NCI-H1417 treated with DMSO at 0.1 percent for 48 hours (cell line): ENCODE data around the gene ATG4D.
A peak's percentile ranks its signal among the peaks of the same experiment; 100 is the strongest.
"Not testable (repeated sequence)": the region's sequence is repeated elsewhere in the genome, so short reads cannot be mapped to it uniquely, and the experiment has no call there.

Experiments
- DNase-seq: peaks from one replicate; lab custom pipeline; 2025; lab: John Stamatoyannopoulos, UW

Gene ATG4D

DNA sequence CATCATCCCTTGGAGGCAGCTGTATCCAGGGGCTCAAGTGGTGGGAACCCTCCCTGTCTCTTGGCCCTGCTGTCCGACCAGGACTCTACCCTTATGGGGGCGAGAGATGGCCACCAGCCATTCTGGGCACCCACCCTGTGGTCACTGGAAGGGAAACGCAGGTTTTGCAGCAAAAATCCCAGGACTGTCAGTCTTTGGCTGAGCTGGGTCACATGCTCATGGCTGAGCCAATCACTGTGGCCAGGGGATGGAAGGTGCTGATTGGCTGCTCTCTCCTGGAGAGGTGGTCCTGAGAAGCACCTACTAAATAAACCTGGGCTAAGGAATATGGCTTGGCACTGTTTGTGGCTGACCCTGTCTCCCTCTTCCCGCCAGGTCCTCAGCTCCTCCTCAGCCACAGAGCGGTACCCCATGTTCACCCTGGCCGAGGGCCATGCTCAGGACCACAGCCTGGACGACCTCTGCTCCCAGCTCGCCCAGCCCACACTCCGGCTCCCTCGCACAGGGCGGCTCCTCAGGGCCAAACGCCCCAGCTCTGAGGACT is 8.9 kb downstream of the ATG4D start:
- no peak for DNase-seq

DNA sequence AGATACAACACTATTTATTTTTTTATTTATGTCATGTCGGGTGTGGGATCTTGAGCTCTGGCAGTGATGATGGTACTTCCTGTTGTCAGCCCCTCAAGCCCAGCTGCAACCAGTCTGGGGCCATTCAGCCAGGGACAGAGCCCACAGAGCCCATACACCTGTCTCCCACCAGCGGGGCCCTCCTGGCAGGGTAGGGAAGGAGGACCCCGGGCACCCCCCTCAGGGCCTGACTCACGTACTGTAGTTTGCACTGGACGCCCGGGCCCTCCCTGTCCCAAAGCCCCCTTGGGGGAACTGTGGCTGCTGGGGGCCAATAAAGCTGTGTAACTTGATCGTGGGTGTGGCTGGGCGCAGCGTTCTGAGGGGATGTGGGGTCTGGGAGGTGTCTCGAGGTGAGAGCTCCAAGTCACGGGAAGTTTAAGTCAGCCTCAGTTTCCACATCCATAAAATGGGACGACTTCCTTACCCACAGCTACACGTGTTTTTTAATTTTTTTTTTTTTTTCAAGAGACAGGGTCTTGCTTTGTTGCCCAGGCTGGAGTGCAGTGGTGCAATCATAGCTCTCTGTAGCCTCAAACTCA is 9.5 kb downstream of the ATG4D start:
- no peak for DNase-seq

DNA sequence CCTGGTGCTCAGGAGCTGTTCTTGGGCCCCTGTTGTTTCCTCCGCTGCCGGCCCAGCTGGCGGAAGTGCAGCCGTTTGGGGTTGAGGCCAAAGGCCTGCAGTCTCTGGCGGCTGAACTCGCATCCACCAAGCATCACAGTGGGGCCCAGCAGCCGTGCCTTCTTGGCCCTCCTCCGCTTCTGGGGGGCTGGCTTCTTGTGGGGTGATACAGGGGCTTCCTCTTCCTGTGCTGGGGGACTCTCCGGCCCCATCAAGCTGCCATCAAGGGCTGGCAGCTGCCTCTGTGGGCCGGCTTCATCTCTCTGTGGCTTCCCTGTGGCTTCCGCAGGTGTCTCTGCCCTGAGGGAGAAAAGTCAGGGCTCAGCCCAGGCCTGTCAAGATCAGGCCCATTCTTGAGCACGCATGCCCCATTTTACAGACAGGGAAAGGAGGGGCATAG is 10.3 kb downstream of the ATG4D start:
- DNase-seq: no peak

DNA sequence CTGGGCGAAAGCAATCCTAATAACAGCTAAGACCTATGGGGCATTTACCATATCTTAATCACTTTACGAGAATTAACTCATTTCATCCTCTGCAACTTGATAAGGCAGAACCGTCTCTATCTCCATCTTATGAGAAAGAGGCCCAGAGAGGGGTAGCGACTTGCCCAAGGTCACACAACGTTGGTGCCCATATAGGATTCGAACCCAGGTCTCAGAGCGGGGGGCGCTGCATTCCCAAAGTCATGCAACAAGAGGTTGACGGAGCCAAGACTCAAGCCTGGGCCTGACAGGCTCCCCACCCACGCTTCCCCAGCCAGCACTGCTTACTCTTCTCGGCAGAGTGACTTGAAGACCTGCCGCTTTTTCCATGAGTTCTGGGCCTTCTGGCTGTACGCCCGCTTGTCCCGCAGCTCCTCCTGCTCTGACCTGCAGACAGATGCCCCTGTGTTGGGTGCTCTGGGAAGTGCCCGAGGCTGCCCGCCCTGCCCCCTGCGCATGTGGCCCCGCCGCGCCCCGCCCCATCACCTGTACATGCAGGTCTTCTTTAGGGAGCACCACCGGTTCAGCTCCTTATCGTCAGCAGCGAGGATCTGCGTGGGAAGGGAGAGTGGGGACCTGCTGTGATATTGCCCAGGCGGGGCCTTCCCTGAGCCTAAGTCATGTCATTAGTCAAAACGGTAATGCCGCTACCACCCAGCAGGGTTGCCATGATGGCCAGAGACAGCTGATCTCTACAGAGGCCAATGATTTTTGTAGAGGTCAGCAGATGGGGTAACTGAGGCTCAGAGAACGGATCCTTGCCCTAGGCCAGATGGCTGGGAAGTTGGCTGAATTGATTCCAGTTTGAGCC is 11.3 kb downstream of the ATG4D start:
- DNase-seq: no peak

DNA sequence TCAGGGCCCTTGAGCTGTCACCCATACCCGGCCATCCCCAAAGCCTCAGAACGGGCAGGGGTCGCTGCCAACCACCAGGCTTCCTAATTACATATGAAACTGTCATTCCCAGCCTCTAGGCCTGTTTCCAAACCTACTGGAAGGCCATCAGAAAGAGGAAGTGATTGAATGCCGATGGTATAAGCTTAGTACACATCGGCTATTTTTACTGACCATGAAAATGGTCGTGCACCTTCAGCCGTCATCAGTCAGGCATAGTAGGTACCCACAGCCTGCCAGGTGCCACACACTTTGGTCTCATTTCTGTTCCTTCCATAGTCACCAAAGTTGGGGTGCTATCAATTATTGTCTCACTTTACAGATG is 11.9 kb downstream of the ATG4D start:
- no peak for DNase-seq

DNA sequence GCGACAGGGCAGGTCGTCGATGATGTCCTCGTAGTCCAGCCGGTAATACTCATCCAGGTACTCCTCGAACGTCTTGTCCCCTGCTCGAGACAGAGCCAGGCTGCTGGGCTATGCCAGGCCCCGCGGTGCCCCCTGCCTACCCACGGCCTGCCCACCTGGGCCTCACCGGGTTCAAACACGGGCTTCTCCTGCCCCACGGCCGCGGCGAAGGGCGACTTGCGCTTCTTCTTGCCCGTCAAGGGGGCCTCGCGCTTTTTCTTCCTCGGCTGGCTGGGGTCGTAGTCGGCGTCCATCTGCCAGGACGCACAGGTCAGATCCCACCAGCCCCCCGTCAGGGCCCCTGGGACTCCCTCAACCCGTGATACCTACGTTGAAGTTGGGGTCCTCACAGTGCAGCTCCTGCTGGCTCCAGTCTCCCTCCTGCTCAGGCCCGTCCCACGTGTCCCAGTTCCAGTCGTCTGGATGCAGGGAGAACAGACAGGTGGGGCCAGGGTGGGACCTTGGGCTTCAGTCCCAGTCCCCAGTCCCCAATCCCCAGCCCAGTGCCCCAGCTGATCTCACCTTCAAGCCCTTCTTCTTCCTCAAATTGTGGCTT is 14.0 kb downstream of the ATG4D start:
- DNase-seq: no peak

DNA sequence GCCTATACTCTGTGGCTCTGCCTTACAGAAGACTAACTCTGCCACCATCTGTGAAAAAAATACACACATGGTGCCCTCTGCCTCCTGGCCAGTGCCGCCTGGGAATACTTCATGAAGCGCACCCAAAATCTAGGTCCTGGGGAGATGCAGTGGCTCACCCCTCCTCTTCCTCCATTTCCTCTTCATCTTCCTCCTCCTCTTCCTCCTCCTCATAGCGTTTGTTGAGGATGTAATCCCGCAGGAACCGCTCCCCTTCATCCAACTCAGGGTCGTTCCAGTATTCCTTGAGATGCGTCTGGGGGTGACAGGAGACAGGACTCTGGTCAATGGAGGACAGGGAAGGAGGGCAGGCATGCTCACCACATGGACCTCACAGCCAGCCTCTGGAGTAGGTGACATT is 16.4 kb downstream of the ATG4D start:
- DNase-seq: no peak

DNA sequence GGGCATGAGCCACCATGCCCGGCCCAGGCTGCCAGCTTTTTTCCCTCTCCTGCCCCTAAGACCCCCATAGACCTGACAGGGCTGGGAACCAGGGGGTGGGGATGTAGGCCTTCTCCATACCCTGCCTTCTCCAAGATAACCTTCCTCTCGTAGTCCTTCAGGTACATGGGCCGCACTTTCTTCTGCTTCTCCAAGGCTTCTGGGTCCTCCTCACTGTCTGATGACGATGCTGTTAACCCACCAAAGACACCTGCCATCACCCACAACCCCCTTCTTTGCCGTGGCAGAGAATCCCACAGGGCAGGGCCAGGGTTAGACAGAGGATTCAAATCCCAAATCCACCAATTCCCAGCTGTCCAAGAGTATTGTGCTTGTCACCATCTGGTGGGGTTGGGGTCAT is 18.9 kb downstream of the ATG4D start:
- no peak for DNase-seq

DNA sequence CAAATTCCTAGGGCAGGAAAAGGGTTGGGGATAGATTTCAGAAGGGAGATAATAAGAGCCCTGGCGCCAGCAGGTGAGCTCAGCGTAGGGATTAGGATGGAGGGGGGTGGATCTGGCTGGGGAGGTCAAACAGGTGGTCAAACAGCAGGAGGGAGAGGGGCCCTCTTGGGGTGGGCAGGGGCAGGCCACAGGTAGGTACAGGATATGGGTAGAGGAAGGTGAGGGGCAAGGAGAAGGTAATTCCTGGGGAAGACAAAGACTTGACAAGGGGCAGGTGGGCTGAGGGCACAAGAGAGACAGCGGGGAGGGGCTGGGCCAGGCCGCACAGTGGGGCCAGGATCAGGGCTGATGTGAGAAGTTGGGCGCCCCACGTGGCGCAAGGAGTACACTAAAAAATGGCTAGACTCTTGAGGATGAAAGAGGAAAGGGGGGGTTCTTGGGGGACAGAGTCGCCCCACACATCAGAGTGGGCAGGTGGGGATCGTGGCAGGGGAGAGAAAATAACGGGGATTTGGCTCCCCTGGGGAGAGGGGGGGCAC is 21.4 kb downstream of the ATG4D start:
- no peak for DNase-seq

DNA sequence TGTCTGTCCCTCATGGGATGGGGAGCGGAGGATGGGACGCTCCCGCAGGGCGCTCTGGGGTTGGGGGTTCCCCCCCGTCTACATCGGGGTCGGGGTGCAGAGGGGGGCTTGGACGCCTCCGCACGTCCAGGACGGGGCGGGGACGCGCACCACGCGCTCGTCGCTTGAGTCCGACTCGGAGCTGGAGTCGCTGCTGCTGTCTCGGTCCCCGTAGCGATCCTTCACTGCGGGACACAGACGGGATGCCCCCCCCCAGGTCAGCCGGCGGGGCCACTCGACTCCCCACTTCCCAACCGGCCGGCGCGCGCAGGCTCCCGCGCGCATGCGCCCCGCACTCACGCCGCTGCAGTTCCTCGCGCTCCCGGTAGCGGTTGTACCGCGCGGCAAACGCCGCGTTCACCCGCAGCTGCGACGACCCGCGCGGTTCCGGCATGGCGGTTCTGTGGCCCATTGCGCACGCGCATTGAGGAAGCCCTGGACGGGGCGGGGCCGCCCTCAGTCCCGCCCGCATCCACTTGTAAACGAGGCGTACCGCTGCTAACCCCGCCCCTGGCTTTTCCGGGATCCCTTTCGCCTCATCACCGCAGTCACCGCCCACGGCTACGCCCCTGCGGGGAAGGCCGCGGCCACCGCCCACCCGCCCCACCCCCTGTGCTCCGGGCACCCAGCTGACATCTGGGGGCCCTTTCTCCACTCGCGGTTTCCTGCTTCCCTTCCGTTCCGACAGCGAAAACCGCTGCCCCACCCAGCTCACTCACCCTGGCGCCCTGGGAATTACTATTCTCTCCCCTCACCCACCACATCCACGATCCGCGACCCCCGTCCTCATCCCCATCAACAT is 22.1 kb downstream of the ATG4D start, which contains the start of gene KRI1:
KRI1 (minus strand) TSS at position 444 of the 841 bp plus-strand sequence; CDS start at position 433, 11 bp downstream.
- peak; percentile 81 for DNase-seq

DNA sequence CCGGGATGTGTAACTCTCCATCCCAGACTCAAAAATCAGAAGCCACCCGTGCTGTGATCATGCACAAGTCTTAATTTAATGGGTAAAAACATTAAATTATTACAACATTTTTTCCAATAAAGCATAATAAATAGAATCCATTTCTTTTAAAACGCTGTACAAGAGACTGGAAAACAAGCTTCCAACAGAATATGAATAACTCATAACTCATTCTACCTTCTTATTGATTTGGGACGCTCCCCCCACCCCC is 22.6 kb downstream of the ATG4D start:
- DNase-seq: no peak

DNA sequence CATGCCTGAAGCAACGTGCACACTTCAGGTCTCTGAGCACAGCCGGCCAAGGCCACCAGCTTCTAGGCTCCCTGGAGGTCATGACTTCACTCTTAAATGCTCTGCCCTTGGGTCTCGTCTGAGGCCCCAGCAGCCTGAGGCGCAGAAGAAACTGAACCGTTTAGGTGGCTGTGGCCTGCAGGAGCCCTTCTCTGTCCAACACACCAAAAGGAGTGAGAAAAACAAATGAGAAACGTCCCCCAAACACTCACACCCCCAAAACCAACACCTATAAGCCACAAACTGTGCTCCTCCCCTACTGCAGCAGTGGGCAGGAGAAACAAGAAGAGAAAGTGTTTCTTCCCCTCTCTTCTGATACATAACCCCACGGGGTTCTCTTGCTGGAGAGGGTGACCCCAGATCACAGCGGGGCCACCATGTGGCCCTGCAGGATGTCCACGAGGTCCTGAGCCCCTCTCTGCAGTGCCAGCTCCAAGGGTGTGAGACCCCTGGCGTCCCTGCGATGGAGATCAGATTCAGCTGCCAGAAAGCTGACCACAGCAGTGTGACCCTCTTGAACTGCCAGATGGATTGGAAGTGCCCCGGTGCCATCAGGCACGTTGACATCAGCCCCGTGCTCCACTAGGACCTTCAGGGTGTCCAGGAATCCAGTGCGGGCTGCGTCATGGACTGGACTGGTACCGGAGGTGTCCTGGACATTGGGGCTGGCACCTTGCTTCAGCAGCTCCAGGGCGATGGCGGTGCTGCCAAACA is 23.1 kb downstream of the ATG4D start:
- no peak for DNase-seq

DNA sequence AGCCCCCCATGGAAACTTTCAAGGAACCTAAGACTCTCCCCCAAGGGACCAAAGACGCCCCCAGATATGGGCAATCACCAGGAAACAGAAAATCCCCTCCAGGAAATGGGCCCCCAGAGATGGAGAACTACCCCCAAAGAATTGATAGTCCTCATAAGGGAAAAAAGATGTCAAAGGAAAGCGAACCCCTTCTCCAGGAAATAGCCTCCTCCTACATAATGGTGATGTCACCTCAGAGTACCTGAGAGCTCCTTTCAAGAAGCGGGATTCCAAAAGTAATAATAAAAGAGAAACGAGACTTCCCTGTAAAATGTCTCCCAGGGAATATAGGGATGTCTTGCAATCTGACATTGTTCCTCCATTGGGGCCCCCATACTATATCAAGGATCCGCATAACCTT is 24.0 kb downstream of the ATG4D start:
- DNase-seq: no peak

DNA sequence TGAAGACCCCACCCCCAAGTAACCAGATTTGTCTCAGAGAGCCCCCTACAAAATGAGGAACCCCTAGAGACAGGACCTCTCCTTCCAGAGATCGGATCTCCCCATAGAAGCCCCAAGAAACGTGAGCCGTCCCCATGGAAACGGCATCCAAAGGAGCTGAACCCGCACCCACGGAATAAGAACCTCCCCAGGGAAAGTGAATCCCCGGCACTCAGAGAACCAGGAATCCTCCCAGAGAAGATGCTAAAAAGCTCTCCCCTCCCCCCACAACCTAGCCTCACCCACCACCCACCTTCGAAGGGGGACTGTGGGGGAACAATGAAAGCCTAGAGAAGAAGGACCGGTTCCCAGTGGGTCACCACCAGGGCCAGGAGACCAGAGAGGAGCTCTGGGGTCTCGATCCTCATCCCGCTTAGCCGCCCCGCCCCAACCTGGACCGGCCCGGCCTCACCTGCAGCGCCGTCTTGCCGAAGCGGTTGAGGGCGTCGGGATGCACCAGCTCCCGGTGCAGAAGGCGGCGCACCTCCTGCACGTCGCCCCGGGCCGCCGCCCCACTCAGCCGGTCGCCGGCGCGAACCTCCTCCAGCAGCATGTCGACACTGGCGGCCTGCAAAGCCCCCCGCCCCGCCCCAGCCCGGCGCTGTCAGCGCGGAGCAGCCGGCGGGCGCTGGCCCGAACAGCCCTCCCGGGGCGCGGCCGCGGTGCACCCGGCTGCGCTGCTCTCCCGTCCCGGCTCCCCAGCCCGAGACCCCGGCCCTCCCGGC is 24.5 kb downstream of the ATG4D start:
- DNase-seq: no peak

DNA sequence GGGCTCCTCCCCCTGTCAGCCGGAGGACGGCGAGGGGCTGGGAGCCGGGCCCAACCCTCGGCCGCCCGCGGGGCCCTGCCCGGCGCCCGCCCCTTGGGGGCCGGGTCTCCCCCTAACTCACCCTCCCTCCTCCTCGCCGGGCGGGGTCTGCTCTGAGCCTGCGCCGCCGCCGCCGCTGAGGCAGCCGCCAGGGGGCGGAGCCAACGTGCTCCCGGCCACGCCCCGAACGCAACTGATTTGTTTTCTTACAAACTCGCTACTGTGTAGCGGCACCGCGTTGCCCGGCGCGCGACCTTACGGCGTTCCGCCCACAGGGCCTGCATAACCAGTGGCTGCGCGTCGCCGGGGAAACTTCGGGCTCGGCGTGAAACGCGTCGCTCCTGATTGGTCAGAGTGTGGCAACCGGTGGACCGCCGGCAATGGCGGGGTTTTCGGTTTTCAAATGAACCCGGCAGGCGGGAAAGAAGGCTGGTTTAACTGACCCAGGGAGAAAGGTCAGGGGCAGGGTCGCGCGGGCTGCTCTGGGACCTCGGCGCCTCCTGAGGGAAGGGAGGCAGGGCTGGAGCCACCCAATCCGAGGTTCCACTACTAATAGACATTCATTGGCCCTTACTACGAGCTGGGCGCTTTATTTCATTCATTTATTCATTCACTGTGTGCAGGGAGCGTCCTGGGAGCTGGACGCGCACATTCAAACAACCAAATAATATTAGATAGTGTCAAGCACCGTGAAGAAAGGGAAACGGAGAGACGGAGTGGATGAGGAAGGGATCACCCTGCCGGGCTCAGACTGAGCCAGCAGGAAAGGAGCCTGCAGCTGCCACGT is 25.3 kb downstream of the ATG4D start, which contains the start of gene CDKN2D:
CDKN2D (minus strand) TSS at position 154 of the 826 bp plus-strand sequence. CDS start 326 bp downstream, outside the sequence.
- DNase-seq: peak; percentile 96

DNA sequence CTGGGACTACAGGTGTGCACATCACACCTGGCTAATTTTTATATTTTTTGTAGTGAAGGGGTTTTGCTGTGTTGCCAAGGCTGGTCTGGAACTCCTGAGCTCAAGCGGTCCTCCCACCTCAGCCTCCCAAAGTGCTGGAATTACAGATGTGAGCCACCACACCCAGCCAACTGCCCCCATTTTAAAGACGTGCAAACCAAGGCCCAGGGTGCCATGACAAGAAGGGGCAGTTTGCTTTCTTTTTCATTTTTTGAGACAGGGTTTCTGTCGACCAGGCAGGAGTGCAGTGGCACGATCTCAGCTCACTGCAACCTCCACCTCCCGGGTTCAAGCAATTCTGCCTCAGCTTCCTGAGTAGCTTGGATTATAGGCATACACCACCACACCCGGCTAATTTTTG is 30.1 kb downstream of the ATG4D start:
- not testable (repeated sequence) for DNase-seq

DNA sequence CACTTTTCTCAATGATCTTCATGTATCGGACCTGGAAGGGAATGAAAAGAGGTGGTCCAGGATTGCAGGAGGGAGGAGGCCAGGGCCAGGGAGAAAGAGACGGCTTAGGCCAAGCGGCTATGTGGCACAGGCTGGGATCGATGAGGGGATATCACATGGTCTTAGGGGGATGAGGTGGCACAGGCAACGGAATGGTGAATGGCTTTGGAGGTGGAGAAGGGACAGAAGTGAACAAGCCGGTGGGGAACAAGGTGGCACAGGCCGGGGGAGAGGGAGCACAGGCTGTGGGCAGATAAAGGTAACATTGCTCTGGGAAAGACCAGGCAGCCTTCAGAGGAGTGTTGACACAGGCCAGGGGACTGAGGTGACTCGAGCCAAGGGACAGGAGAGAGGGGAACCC is 30.8 kb downstream of the ATG4D start:
- DNase-seq: no peak

DNA sequence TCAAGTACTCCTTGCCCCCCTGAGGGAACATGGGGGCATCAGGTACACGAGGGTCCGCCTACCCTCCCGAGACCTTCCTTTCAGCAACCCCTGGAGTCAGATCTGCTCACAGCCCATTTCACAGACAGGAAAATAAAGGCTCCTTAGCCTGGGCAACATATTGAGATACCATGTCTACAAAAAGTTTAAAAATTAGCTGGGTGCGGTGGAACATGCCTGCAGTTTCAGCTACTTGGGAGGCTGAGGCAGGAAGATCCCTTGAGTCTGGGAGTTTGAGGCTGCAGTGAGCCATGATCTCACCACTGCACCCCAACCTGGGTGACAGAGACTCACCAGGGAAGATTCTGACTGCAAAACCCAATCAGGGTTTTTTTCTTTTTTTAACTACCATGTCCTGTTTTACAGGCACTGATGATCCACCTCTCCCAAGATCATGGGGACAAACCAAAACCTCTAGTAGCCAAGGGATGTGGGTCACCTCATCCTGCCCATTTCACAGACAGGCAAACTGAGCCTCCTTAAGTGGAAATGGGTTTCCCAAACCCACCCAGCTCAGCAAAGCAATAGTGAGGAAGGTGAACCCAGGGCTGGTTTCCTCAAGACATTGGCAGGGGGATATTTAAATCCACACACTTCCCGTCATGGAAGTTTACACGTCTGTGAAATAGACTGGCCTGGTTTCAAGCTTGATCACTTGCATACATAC is 31.5 kb downstream of the ATG4D start:
- DNase-seq: no peak

DNA sequence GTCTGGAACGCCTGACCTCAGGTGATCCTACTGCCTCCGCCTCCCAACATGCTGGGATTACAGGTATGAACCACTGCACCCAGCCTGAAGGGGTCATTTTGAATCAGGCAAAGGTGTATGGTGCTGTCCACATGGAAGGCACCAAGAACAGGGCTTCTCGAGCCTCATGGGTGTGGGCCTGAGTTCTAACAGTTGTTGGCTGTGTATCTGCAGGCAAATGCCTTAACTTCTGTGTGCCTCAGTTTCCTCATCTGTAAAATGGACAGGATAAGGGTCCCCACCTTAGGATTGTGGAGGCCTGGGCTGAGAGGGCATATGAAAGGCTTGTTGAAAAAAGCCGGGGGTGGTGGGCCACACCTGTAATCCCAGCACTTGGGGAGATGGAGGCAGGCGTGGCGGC is 34.2 kb downstream of the ATG4D start:
- no peak for DNase-seq
